Measurements from ENCODE around the gene ZNF793. TPM values are rescaled to one million over a fixed set of nuclear protein-coding genes. Genes with fewer than 3 reads are reported as not detected.

The ZNF793 gene
- total RNA-seq, 1 experiment from 2014 or later = 10.1 TPM

DNA sequence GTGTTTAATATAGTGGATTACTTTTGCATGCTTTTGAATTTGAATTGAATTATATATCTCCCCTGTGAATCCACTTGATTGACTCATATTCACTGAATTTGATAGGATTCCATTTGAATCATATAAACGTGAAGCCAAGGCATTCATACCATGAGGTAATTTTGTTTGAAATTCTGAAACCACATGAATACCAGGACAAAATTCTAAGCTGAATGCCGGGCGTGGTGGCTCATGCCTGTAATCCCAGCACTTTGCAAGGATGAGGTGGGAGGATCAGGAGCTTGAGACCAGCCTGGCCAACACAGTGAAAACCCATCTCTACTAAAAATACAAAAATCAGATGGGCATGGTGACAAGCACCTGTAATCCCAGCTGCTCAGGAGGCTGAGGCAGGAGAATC is 4.4 kb downstream of the ZNF793 start:
- H3K4me3 ChIP-seq (ENCODE audit: low read depth in 2 of 2, low read length in 2 of 2) = no peak overlapping the region
- H3K27me3 ChIP-seq (ENCODE audit: control insufficient read depth, insufficient read depth, low read length) = no peaks in the 10 kb centered on the region
- POLR2A ChIA-PET = no interaction called here
- peaks cover 9% of the 10 kb centered on the region for H3K36me3 ChIP-seq (ENCODE audit: control insufficient read depth, insufficient read depth, low read length)
- intact Hi-C loops (cut with micrococcal nuclease; ENCODE audit: unreplicated experiment) = no loop called here
- CTCF ChIA-PET = no interaction called here
- in situ Hi-C loops (cut with HindIII; ENCODE audit: low pct_unique_long_range_greater_than_20kb, low sequenced_read_pairs) = no loop called here
- H3K4me1 ChIP-seq (ENCODE audit: control insufficient read depth, insufficient read depth, low read length) = peaks cover 6% of the 10 kb centered on the region; the same call in 1 of the 2 replicates
- DNase-seq (ENCODE audit: low read depth, low spot score) (no peak), ATAC-seq (no peak)
- no TSS peak for BruUV-seq (replicated peaks)
- H3K27ac ChIP-seq (ENCODE audit: low read length) = no peak overlapping the region
- peaks cover 18% of the 10 kb centered on the region; the same call in 1 of the 2 replicates for H3K9me3 ChIP-seq (ENCODE audit: control insufficient read depth, insufficient read depth, low read depth, low read length)
- TF ChIP-seq CTCF (IDR thresholded peaks at IDR 0.05) = no peak
- TF ChIP-seq, protein P1, sequence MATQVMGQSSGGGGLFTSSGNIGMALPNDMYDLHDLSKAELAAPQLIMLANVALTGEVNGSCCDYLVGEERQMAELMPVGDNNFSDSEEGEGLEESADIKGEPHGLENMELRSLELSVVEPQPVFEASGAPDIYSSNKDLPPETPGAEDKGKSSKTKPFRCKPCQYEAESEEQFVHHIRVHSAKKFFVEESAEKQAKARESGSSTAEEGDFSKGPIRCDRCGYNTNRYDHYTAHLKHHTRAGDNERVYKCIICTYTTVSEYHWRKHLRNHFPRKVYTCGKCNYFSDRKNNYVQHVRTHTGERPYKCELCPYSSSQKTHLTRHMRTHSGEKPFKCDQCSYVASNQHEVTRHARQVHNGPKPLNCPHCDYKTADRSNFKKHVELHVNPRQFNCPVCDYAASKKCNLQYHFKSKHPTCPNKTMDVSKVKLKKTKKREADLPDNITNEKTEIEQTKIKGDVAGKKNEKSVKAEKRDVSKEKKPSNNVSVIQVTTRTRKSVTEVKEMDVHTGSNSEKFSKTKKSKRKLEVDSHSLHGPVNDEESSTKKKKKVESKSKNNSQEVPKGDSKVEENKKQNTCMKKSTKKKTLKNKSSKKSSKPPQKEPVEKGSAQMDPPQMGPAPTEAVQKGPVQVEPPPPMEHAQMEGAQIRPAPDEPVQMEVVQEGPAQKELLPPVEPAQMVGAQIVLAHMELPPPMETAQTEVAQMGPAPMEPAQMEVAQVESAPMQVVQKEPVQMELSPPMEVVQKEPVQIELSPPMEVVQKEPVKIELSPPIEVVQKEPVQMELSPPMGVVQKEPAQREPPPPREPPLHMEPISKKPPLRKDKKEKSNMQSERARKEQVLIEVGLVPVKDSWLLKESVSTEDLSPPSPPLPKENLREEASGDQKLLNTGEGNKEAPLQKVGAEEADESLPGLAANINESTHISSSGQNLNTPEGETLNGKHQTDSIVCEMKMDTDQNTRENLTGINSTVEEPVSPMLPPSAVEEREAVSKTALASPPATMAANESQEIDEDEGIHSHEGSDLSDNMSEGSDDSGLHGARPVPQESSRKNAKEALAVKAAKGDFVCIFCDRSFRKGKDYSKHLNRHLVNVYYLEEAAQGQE (IDR thresholded peaks at IDR 0.05; ENCODE audit: insufficient read depth in 1 of 2, low read depth in 2 of 2, low read length in 1 of 2) = no peak
- no peak for TF ChIP-seq POLR2AphosphoS5 (IDR thresholded peaks at IDR 0.05; ENCODE audit: low read depth, low read length)
- TF ChIP-seq TCF7L2 (IDR thresholded peaks at IDR 0.05; ENCODE audit: low read depth, low read length) = no peak
- TF ChIP-seq SIN3A (IDR thresholded peaks at IDR 0.05; ENCODE audit: borderline replicate concordance, insufficient read depth, low read depth, low read length) = no peak

GRCh38 chr19:37511821-37512220 is 5.1 kb downstream of the ZNF793 start:
- H3K9me3 ChIP-seq (ENCODE audit: control insufficient read depth, insufficient read depth, low read depth, low read length) = peaks cover 18% of the 10 kb centered on the region; the same call in 1 of the 2 replicates
- peaks cover 6% of the 10 kb centered on the region; the same call in 1 of the 2 replicates for H3K4me1 ChIP-seq (ENCODE audit: control insufficient read depth, insufficient read depth, low read length)
- peaks cover 9% of the 10 kb centered on the region for H3K36me3 ChIP-seq (ENCODE audit: control insufficient read depth, insufficient read depth, low read length)
- H3K27ac ChIP-seq (ENCODE audit: low read length) = no peak overlapping the region
- in situ Hi-C loops (cut with HindIII; ENCODE audit: low pct_unique_long_range_greater_than_20kb, low sequenced_read_pairs) (no loop called here), intact Hi-C loops (cut with micrococcal nuclease; ENCODE audit: unreplicated experiment) (no loop called here)
- BruUV-seq (replicated peaks) = no TSS peak
- ChIA-PET POLR2A (no interaction called here), CTCF (no interaction called here)
- TF ChIP-seq POLR2AphosphoS5 (IDR thresholded peaks at IDR 0.05; ENCODE audit: low read depth, low read length) (no peak), TCF7L2 (IDR thresholded peaks at IDR 0.05; ENCODE audit: low read depth, low read length) (no peak), SIN3A (IDR thresholded peaks at IDR 0.05; ENCODE audit: borderline replicate concordance, insufficient read depth, low read depth, low read length) (no peak), CTCF (IDR thresholded peaks at IDR 0.05) (no peak)
- TF ChIP-seq, protein P1 (IDR thresholded peaks at IDR 0.05; ENCODE audit: insufficient read depth in 1 of 2, low read depth in 2 of 2, low read length in 1 of 2) = no peak
- ATAC-seq (no peak), DNase-seq (ENCODE audit: low read depth, low spot score) (no peak)
- no peaks in the 10 kb centered on the region for H3K27me3 ChIP-seq (ENCODE audit: control insufficient read depth, insufficient read depth, low read length)
- H3K4me3 ChIP-seq (ENCODE audit: low read depth in 2 of 2, low read length in 2 of 2) = no peak overlapping the region

Measured in Panc1 (cell line).